Heart left ventricle (tissue), 13 donors: ENCODE results near the gene B4GALT5.

Experiments
- POLR2A ChIP-seq, 2 donors: fragments of 450-650 bp; IDR thresholded peaks; one replicate each; pipeline ENCODE4 v1.6.1; 2017; ENCODE audit warnings: antibody characterized with exemption in 2 of 2, mild to moderate bottlenecking in 2 of 2, moderate library complexity in 2 of 2
- TF ChIP-seq, protein P1 (sequence below), 12 donors: fragments of 200-600 bp; sonication (generic) in 4 of 12; IDR thresholded peaks; one replicate each; pipeline versions ENCODE4 v1.5.0 to v1.8.0; 2018 to 2022; ENCODE audit warnings: antibody characterized with exemption in 12 of 12, mild to moderate bottlenecking in 5 of 12
- donor health status: ischemic (EF 13 %, LVEDD 7.1; RV severe dilation, severe dysfunction).
- donor health status: DM: no; HTN: yes; CAD: no.
- donor health status: DM: no; HTN: no; CAD: no.
- donor health status: ischemic (EF 25% LVEDD 6.9; RV normal size, moderate dysfunction).
- donor health status: ischemic (EF 25% LVEDD 5.7; RV mildly dilated, moderate dysfunction).
- donor health status: ischemic (EF 35%, LVEDD 5.7; RV mildly dilated, moderate dysfunction).
- donor health status: nonischemic (EF 11% LVEDD 7.7; RV severe dilation, severe dysfunction).
- donor health status: DM: yes; HTN: yes; CAD: no.
- donor health status: PGD.
- donor health status: ischemic (EF 29% LVEDD 5.4; RV normal size, mild dysfunction).
- donor health status: nonischemic (EF 23%, LVEDD 6.1; RV moderate dilation, normal function).

DNA sequence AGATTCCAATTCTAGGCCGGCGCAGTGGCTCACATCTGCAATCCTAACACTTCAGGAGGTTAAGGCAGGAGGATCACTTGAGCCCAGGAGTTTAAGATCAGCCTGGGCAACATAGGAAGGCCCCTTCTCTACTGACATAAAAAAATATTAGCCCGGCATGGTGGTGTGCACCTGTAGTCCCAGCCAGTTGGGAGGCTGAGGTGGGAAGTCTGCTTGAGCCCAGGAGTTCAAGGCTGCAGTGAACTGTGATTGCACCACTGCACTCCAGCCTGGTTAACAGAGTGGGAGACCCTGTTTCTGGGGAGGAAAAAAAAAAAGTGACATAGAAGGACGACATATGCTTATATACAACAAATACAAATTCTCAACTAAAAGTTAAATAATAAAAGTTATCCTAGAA lies 30.9 kb downstream of the B4GALT5 start:
- TF ChIP-seq, protein P1, sequence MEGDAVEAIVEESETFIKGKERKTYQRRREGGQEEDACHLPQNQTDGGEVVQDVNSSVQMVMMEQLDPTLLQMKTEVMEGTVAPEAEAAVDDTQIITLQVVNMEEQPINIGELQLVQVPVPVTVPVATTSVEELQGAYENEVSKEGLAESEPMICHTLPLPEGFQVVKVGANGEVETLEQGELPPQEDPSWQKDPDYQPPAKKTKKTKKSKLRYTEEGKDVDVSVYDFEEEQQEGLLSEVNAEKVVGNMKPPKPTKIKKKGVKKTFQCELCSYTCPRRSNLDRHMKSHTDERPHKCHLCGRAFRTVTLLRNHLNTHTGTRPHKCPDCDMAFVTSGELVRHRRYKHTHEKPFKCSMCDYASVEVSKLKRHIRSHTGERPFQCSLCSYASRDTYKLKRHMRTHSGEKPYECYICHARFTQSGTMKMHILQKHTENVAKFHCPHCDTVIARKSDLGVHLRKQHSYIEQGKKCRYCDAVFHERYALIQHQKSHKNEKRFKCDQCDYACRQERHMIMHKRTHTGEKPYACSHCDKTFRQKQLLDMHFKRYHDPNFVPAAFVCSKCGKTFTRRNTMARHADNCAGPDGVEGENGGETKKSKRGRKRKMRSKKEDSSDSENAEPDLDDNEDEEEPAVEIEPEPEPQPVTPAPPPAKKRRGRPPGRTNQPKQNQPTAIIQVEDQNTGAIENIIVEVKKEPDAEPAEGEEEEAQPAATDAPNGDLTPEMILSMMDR (IDR thresholded peaks at IDR 0.05): no peak
- no peak for TF ChIP-seq POLR2A (IDR thresholded peaks at IDR 0.05)
